Cardiac septum (tissue), 1 donor: ENCODE data around the gene GSDMA. TPM values are rescaled to one million over a fixed set of nuclear protein-coding genes. Genes with fewer than 3 reads are reported as not detected.
A peak's percentile ranks its signal among the peaks of the same experiment; 100 is the strongest.

ENCODE experiments used
- DNase-seq: peaks from one replicate; pipeline ENCODE4 v3.0.0-alpha.2; 2020; ENCODE audit warnings: low spot score
- intact Hi-C: fragments of 100-400 bp; cut with DNase I; formaldehyde crosslinking; loops from one replicate; pipeline ENCODE4 v1.14.0; 2022
- microRNA-seq: library from miRNA; unstranded; fragments of <30 nt; microRNA quantifications from one replicate; pipeline ENCODE4 v1.2.0, GENCODE V29; 2020
- total RNA-seq: library from RNA; stranded (reverse); fragmentation: NEBNext Ultra II Directional; extraction: Animal tissue kit (Norgen Biotek cat#: 25700); gene quantifications from one replicate; pipeline ENCODE4 v1.2.1, GENCODE V29; 2021
- donor health status: DM: no; HTN: no; CAD: no.

The GSDMA gene
- total RNA-seq, 1 donor from 2014 or later = 0.48 TPM

DNA sequence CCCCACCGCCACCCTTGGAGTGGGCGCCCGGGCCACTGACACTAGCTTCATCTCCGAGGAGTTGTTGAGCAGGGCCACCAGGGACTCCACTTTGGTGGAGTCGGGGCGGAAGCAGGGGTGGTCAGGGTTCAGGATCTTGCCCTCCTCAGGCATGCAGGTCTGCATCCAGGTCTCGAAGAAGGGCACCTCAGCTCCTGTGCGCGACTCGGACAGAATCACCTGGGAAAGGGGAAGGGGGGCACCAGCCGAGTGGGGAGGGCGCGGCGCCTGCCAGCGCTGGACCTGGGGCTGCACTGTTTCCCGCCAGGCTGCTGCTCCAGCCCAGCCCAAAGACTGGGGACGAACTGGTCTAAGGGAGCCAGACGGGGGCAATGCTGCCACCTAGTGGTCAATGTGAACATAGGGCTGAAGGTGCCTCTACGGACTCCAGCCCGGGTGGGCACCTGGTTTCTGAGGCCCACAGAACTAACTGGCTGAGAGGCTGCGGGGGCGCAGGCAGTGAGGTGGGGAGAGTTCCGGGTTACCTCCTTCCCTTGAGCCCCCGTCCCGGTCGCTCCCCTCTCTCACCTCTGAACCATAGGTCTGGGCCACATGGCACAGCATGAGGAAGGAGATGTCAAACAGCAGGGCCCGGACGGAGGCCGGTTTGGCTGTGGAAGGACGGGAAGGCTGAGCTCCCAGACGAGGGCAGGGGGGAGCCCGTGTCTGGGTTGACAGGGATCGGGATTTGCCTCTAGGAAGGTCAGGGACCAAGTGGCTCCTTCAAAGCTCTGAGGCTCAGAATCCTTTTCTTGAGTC is 64.2 kb downstream of the GSDMA start:
- intact Hi-C loops = loop anchor here (2.0 kb wide), 1 partner anchor 14 kb away; no protein-coding TSS in a partner anchor
- DNase-seq = peak; percentile 91

Small RNA genes within 50 kb of the gene (microRNA-seq; reads per million reads assigned to microRNA genes)
- not detected for gene MIR6884

Other genes with a start within 250 kb of the GSDMA start
- 48.5 TPM for gene MIEN1, start 232.5 kb upstream of the GSDMA start, total RNA-seq
- gene GRB7, start 225.1 kb upstream of the GSDMA start, total RNA-seq = 0.65 TPM
- gene IKZF3, start 98.7 kb upstream of the GSDMA start, total RNA-seq = 0.51 TPM
- gene ZPBP2, start 94.8 kb upstream of the GSDMA start, total RNA-seq = not detected
- gene GSDMB, start 44.4 kb upstream of the GSDMA start, total RNA-seq = 7.8 TPM
- gene ORMDL3, start 35.4 kb upstream of the GSDMA start, total RNA-seq = 104 TPM
- gene LRRC3C, start 35.3 kb upstream of the GSDMA start, total RNA-seq = not detected
- 85.2 TPM for gene PSMD3, start 17.8 kb downstream of the GSDMA start, total RNA-seq
- not detected for gene CSF3, start 52.4 kb downstream of the GSDMA start, total RNA-seq
- 56.4 TPM for gene MED24, start 91.4 kb downstream of the GSDMA start, total RNA-seq
- 66.8 TPM for gene THRA, start 100.0 kb downstream of the GSDMA start, total RNA-seq
- gene NR1D1, start 137.6 kb downstream of the GSDMA start, total RNA-seq = 25.8 TPM
- 53.7 TPM for gene MSL1, start 159.0 kb downstream of the GSDMA start, total RNA-seq
- 54.8 TPM for gene CASC3, start 177.5 kb downstream of the GSDMA start, total RNA-seq
- gene RAPGEFL1, start 214.5 kb downstream of the GSDMA start, total RNA-seq = 7.2 TPM